BJ (cell line): ENCODE results near the gene IRAK3. TPM values are rescaled to one million over a fixed set of nuclear protein-coding genes. Genes with fewer than 3 reads are reported as not detected.
A peak's percentile ranks its signal among the peaks of the same experiment; 100 is the strongest.
"Not testable (repeated sequence)": the region's sequence is repeated elsewhere in the genome, so short reads cannot be mapped to it uniquely, and the experiment has no call there.

Experiments used
- CTCF ChIA-PET: fragments of 350-600 bp; formaldehyde crosslinking; extraction: SDS; loops from one replicate; lab custom pipeline; 2021; ENCODE audit warnings: antibody characterized with exemption, inconsistent platforms; lab: Yijun Ruan, JAX
- POLR2A ChIA-PET: fragments of 300-600 bp; sonication (Branson Sonifier 250); formaldehyde crosslinking; extraction: SDS; loops from one replicate; lab custom pipeline; 2021; ENCODE audit warnings: antibody characterized with exemption; lab: Charles Lee
- DNase-seq: peaks from one replicate; pipeline ENCODE4 v3.0.0-alpha.2; 2011; ENCODE audit warnings: low read depth
- H3K27me3 ChIP-seq: 2 replicates; pipeline ENCODE4 v1.6.0; 2011; ENCODE audit warnings: low read length; ENCODE audit not compliant: control insufficient read depth, insufficient read depth
- H3K36me3 ChIP-seq: 2 replicates; pipeline ENCODE4 v1.5.1; 2011; ENCODE audit warnings: low read length; ENCODE audit not compliant: control insufficient read depth, insufficient read depth
- H3K4me3 ChIP-seq: 2 replicates; pipeline ENCODE4 v1.5.1; 2011; ENCODE audit warnings: low read depth, mild to moderate bottlenecking, control low read depth, low read length
- polyA plus RNA-seq: library from polyadenylated mRNA; depleted of rRNA; stranded (reverse); fragments of >200 nt; gene quantifications from 2 replicates; pipeline ENCODE4 v1.2.3, GENCODE V29; 2011
- TF ChIP-seq, protein P1 (sequence below): IDR thresholded peaks from 2 replicates; pipeline ENCODE4 v1.5.1; 2011; ENCODE audit warnings: low read depth, mild to moderate bottlenecking, control low read depth, inconsistent platforms, low read length, moderate library complexity; ENCODE audit not compliant: insufficient read depth

IRAK3 gene
- polyA plus RNA-seq, 1 experiment, result 3.1 TPM

DNA sequence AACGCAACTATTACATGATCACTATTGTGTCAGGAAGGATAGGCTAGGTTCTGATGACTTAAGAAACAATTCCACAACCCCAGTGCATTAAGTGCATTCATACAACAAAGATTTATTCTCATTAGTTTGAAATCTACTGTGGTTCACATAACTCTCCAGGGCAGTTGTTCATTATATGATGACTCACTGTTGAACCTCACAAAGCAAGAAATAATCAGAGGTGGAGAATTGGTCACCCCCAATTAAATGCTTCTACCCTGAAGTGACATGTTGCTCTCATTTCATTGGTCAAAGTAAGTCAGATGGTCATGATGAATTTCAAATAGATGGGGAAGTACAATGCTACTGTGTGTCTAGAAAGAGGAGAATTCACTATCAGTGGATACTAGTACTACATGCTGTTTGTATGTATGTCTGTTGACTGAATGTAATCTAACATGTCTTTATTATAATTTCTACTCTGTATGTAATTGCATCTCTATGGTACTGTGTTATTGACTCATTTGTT lies 107.2 kb downstream of the IRAK3 start:
- no peak overlapping the region for H3K4me3 ChIP-seq
- TF ChIP-seq, protein P1, sequence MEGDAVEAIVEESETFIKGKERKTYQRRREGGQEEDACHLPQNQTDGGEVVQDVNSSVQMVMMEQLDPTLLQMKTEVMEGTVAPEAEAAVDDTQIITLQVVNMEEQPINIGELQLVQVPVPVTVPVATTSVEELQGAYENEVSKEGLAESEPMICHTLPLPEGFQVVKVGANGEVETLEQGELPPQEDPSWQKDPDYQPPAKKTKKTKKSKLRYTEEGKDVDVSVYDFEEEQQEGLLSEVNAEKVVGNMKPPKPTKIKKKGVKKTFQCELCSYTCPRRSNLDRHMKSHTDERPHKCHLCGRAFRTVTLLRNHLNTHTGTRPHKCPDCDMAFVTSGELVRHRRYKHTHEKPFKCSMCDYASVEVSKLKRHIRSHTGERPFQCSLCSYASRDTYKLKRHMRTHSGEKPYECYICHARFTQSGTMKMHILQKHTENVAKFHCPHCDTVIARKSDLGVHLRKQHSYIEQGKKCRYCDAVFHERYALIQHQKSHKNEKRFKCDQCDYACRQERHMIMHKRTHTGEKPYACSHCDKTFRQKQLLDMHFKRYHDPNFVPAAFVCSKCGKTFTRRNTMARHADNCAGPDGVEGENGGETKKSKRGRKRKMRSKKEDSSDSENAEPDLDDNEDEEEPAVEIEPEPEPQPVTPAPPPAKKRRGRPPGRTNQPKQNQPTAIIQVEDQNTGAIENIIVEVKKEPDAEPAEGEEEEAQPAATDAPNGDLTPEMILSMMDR, result no peak
- POLR2A ChIA-PET, result no interaction called here
- H3K36me3 ChIP-seq, result no peaks in the 10 kb centered on the region
- peaks cover 13% of the 10 kb centered on the region for H3K27me3 ChIP-seq
- DNase-seq, result no peak
- CTCF ChIA-PET, result no interaction called here

DNA sequence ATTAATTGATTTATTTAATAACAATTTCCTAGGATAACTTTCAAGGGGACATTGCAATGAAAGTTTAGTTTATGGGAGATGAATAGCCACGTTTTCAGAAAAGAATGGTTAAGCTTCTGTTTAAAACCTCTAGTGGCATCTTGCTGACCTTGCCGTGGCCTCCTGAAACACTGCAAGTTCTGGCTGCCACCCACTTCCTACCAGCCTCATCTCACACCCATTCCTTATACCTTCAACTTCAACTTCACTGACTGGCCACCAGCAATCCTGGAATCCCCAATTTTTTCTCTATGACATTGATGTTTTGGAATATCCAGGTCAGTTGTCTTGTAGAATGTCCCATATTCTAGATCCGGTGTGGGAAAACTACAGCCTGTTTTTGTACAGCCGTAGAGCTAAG lies 108.1 kb downstream of the IRAK3 start:
- DNase-seq, result no peak
- Histone ChIP-seq H3K36me3 (no peaks in the 10 kb centered on the region), H3K4me3 (no peak overlapping the region), H3K27me3 (peaks cover 13% of the 10 kb centered on the region)
- TF ChIP-seq, protein P1, result no peak
- POLR2A ChIA-PET, result no interaction called here
- CTCF ChIA-PET, result no interaction called here

DNA sequence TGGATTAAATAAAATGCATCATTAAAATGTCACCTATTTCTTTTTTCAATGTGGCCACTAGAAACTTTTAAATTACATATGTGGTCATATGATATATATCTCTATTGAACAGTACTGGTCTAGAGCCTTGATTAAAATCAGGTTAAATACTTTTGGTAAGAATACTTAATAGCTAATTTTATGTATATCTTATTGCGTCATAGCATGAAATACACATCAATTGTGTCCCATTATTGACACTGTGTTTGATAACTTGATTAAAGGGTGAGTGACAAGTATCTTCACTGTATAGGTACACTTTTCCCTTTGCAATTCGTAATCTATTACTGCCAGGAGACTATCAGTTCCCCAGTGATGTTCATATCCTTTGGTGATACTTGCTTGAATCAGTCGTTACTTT lies 108.9 kb downstream of the IRAK3 start:
- CTCF ChIA-PET, result no interaction called here
- peaks cover 13% of the 10 kb centered on the region for H3K27me3 ChIP-seq
- H3K4me3 ChIP-seq, result no peak overlapping the region
- POLR2A ChIA-PET, result no interaction called here
- H3K36me3 ChIP-seq, result no peaks in the 10 kb centered on the region
- TF ChIP-seq, protein P1, result no peak
- DNase-seq, result no peak

DNA sequence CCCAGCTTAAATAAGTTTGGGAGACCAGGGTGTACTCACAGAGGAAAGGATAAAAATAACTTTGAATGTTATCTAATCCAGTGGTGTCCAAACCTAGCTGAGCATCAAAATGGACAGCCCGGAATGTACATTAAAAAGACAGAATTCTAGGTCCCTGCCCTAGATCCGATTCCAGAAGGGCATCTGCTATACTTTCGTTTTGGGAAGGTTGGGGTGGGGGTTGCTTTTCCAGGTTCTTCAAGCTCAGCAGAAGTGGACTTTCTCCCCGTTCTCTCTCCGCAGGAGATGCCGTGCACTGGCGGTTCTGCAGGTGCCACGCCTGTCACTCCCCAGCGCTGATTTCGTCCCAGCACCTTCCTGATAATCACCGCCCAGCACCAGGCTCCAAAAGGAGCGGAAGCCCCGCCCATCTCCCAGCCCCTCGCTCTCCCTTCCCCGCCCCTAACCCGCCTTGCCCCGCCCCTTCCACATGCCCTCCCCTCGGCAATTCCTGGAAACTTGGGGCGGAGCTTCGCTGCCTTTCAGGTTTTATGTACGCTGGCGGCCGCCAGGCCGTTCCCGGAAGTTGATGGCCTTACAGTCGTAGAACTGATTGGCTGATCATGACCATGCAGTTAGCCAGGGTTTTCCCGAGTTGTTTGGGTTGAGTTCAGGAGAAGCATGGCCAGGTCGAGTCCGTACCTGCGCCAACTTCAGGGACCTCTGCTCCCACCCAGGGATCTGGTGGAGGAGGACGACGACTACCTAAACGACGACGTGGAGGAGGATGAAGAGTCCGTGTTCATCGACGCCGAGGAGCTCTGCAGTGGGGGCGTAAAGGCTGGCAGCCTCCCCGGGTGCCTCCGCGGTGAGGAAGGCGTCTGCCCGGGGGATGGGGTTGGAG lies 113.2 kb downstream of the IRAK3 start, which contains the start of gene HELB:
HELB (plus strand) TSS at position 550 of the 883 bp plus-strand sequence; CDS start at position 661, 111 bp downstream.
- CTCF ChIA-PET, result interaction anchor here (0.6 to 1.9 kb wide), 7 partner anchors 12 to 157 kb away, joined by 3 to 6 read pairs (median 3); no protein-coding TSS in a partner anchor
- TF ChIP-seq, protein P1, result no peak
- peak; percentile 68 for DNase-seq

DNA sequence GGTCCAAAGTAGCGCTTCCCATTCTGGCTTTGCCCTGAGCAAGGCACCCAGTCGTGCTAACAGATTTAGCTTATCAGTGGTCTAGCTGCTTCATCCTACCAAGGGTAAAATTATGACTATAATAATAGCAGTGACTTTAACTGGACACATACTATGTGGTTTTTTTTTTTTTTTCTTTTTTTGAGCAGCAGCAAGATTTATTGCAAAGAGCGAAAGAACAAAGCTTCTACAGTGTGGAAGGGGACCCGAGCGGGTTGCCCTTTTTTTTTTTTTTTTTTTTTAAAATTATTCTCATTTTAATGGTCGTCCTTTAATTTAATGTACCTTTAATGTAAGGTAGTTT lies 113.8 kb downstream of the IRAK3 start:
- TF ChIP-seq, protein P1, result no peak
- CTCF ChIA-PET, result interaction anchor here (0.6 to 1.9 kb wide), 6 partner anchors 11 to 157 kb away, joined by 3 to 6 read pairs (median 3); no protein-coding TSS in a partner anchor
- peaks cover 11% of the 10 kb centered on the region for H3K27me3 ChIP-seq
- H3K36me3 ChIP-seq, result no peaks in the 10 kb centered on the region; the same call in 1 of the 2 replicates
- no peak for DNase-seq
- H3K4me3 ChIP-seq, result peak overlapping the region; percentile 58
- POLR2A ChIA-PET, result no interaction called here

More for the DNA sequence above, 113.2 kb downstream of the IRAK3 start, which contains the start of gene HELB:
- no peaks in the 10 kb centered on the region for H3K36me3 ChIP-seq
- POLR2A ChIA-PET, result no interaction called here
- H3K27me3 ChIP-seq, result peaks cover 11% of the 10 kb centered on the region
- peak within 1 kb of the TSS; percentile 58 for H3K4me3 ChIP-seq

DNA sequence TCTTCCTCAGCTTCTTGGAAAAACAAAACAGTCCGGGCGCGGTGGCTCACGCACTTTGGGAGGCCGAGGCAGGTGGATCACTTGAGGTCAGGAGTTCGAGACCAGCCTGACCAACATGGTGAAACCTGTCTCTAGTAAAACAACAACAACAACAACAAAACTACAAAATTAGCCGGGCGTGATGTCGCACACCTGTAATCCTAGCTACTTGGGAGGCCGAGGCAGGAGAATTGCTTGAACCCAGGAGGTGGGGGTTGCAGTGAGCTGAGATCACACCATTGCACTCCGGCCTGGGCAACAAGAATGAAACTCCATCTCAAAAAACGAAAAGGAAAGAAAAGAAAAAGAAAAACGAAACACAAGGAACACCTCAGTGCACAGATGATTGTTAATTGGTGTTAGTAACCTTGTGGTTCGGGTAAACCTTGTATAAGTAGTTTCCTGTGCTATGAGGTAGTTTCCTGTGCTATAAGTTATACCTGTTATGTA lies 114.3 kb downstream of the IRAK3 start:
- DNase-seq, H3K4me3 ChIP-seq, POLR2A ChIA-PET, H3K36me3 ChIP-seq: not testable (repeated sequence)
- H3K27me3 ChIP-seq, result peaks cover 11% of the 10 kb centered on the region
- CTCF ChIA-PET, result interaction anchor here (0.6 to 1.9 kb wide), 6 partner anchors 10 to 158 kb away, joined by 3 to 6 read pairs (median 3); no protein-coding TSS in a partner anchor
